Measurements from ENCODE around the gene LZTR1.
"Not testable (repeated sequence)": the region's sequence is repeated elsewhere in the genome, so short reads cannot be mapped to it uniquely, and the experiment has no call there.

LZTR1 gene

DNA sequence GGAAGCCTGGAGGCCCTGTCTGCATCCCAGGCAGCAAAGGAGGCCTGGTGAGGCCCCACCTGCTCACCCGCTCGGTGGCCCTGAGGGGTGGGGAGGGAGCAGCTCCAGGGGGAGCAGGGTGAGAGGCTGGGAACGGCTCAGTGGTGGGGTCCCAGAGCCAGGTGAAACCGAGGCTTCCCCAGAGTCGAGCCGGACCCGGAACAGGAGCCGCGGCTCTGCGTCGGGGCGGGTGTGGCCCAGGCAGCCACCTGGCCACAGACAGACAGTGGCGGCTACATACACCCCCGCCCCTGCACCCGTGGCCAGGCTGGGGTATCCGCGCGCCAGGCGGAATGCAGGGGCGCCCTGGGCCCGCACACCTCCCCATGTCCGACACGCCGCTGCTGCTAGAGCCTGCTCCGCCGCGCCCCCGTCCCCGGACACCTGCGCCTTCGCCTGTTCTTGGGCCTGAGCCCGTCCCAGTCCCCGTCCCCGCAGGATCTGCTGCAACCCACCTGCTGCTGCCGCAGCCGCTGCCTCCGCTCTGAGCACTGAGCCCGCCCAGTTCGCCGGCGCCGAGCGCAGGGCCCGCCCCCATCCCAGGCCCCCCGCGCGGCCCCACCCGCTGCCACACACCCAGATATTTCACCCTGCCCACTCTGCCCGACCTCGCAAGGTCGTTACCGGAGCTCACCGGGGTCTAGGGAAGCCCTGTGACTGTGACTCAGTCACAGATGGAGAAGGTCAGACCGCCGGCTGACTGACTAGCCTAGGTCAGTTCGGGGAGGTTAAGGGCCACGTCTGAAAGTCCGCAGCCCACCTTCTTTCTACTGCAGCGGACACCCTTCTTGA, 50.2 kb downstream of the LZTR1 start, which contains the start of gene SLC7A4:
TSS of gene SLC7A4 (minus strand) at position 525 of the 831 bp plus-strand sequence. CDS start 749 bp downstream, outside the sequence.
- H3K9me3 Mint-ChIP-seq, result no peaks in the 10 kb centered on the region
- peak within 1 kb of the TSS in 1 of 2 donors; percentile 52 for H3K4me3 Mint-ChIP-seq
- peaks cover 0 to 3% of the 10 kb centered on the region in 2 donors for H3K4me1 Mint-ChIP-seq (ENCODE audit: low read depth in 2 of 2)
- peaks cover 53 to 75% of the 10 kb centered on the region in 2 donors for H3K27me3 Mint-ChIP-seq
- DNase-seq (no peak), ATAC-seq (replicated peaks) (peak; percentile 74)
- H3K36me3 Mint-ChIP-seq (ENCODE audit: insufficient read depth), result peaks cover 2% of the 10 kb centered on the region
- no peak within 1 kb of the TSS for H3K27ac Mint-ChIP-seq

GRCh38 chr22:21032868-21033688, 51.0 kb downstream of the LZTR1 start:
- Mint-ChIP-seq H3K27ac (no peak overlapping the region), H3K36me3 (ENCODE audit: insufficient read depth) (peaks cover 2% of the 10 kb centered on the region), H3K9me3 (no peaks in the 10 kb centered on the region), H3K4me1 (ENCODE audit: low read depth in 2 of 2) (peaks cover 0 to 3% of the 10 kb centered on the region in 2 donors), H3K27me3 (peaks cover 57 to 80% of the 10 kb centered on the region in 2 donors), H3K4me3 (peak overlapping the region in 1 of 2 donors; percentile 42)
- DNase-seq (no peak), ATAC-seq (replicated peaks) (no peak)

DNA sequence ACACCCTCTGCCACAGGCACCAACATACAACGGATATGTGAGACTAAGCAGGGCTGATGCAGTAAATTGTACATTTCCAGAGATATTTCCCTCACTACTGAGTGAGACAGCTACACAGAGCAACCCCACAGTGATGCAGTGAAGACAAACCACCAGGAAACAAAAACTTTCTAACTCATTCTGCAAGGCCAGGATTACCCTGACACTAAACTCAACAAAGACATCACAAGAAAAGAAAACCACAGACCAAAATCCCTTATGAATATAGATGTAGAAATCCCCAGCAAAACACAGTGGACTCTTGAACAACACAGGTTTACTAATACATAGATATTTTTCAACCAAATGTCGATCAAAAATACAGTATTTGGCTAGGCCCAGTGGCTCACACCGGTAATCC, 51.8 kb downstream of the LZTR1 start:
- Mint-ChIP-seq H3K4me1 (ENCODE audit: low read depth in 2 of 2) (peaks cover 0 to 3% of the 10 kb centered on the region in 2 donors), H3K27ac (no peak overlapping the region)
- no peak for ATAC-seq (replicated peaks)

DNA sequence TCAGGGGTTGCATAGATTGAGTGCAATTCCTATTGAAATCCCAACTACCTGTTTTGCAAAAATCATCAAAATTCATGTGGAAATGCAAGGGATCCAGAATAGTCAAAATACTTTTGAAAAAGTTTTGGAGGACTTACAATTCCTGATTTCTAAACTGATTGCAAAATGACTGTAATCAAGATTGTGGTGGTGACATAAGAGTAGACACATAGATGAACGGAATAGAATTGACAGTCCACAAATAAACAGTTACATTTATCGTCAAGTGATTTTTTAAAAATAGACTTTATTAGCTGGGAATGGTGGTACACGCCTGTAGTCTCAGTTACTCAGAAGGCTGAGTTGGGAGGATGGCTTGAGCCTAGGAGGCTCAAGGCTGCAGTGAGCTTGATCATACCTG, 52.9 kb downstream of the LZTR1 start:
- no peak for ATAC-seq (replicated peaks)
- Mint-ChIP-seq H3K9me3 (no peaks in the 10 kb centered on the region), H3K4me3 (no peak overlapping the region), H3K4me1 (ENCODE audit: low read depth in 2 of 2) (peaks cover 0 to 3% of the 10 kb centered on the region in 2 donors), H3K27ac (no peak overlapping the region), H3K36me3 (ENCODE audit: insufficient read depth) (peaks cover 2% of the 10 kb centered on the region), H3K27me3 (peaks cover 49 to 78% of the 10 kb centered on the region in 2 donors)
- no peak for DNase-seq

More for the DNA sequence above, 51.8 kb downstream of the LZTR1 start:
- no peaks in the 10 kb centered on the region for H3K9me3 Mint-ChIP-seq
- peaks cover 2% of the 10 kb centered on the region for H3K36me3 Mint-ChIP-seq (ENCODE audit: insufficient read depth)
- no peak for DNase-seq
- H3K4me3 Mint-ChIP-seq, result no peak overlapping the region
- peaks cover 57 to 87% of the 10 kb centered on the region in 2 donors for H3K27me3 Mint-ChIP-seq

DNA sequence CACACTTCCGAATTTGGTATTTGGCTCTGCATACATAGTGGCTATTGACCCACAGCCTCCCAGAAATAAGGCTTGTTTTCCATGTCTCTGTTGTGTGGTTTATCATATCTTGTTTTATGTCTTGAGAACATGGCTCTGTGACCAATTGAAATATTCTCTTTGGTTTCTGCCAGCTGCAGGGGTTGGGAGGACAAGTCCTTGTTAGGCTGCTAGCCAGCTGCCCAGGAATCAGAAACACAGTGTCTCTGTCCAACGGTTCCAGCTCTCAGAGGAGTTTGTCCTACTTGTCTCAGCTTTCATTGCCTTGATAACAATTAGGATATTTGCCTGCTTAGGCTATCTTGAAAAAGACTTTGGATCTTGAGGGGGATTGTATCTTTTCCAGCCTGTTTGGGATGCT, 56.3 kb downstream of the LZTR1 start:
- Mint-ChIP-seq H3K27me3 (peaks cover 34 to 62% of the 10 kb centered on the region in 2 donors), H3K27ac (no peak overlapping the region), H3K36me3 (ENCODE audit: insufficient read depth) (no peaks in the 10 kb centered on the region), H3K4me3 (no peak overlapping the region), H3K9me3 (no peaks in the 10 kb centered on the region), H3K4me1 (ENCODE audit: low read depth in 2 of 2) (peaks cover 3 to 6% of the 10 kb centered on the region in 2 donors)
- DNase-seq, result no peak
- ATAC-seq (replicated peaks), result no peak

DNA sequence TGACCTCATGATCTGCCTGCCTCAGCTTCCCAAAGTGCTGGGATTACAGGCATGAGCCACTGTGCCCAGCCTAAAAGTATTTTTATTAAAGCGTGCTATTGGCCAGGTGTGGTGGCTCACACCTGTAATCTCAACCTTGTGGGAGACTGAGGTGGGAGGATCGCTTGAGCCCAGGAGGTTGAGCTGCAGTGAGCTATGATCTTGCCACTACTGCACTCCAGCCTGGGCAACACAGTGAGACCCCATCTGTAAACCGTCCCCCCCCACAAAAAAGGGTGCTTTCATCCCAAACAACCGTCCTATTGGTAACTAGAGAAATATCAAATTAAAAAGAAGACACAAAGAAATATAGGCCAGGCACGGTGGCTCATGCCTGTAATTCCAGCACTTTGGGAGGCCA, 57.1 kb downstream of the LZTR1 start:
- H3K27me3 Mint-ChIP-seq, result peaks cover 36 to 62% of the 10 kb centered on the region in 2 donors
- not testable (repeated sequence) for H3K9me3 Mint-ChIP-seq; ATAC-seq (replicated peaks); H3K4me3 Mint-ChIP-seq; DNase-seq; H3K27ac Mint-ChIP-seq; H3K36me3 Mint-ChIP-seq (ENCODE audit: insufficient read depth)
- peaks cover 10 to 12% of the 10 kb centered on the region in 2 donors for H3K4me1 Mint-ChIP-seq (ENCODE audit: low read depth in 2 of 2)

DNA sequence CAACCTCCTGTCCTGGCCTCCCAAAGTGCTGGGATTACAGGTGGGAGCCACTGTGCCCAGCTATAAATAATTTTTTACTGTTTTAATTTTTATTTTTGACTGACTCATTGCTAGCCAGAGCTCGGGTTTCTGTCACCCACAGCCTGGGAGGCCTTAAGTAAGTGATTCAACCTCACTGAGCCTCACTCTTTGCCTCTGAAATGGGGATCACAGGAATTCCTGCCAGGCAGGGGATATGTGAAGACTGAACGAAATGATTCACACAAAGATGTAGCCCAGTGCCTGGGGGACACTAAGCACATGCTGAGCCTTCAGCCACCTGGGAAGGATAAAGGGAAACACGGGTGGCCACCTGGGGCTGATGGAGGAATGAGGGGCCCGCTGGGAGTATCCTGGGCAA, 59.8 kb downstream of the LZTR1 start:
- H3K4me1 Mint-ChIP-seq (ENCODE audit: low read depth in 2 of 2), result peaks cover 24 to 25% of the 10 kb centered on the region in 2 donors
- no peak for DNase-seq
- H3K4me3 Mint-ChIP-seq, result no peak overlapping the region
- no peak for ATAC-seq (replicated peaks)
- H3K9me3 Mint-ChIP-seq, result no peaks in the 10 kb centered on the region
- no peak overlapping the region for H3K27ac Mint-ChIP-seq
- H3K36me3 Mint-ChIP-seq (ENCODE audit: insufficient read depth), result peaks cover 6% of the 10 kb centered on the region
- H3K27me3 Mint-ChIP-seq, result peaks cover 24 to 57% of the 10 kb centered on the region in 2 donors

DNA sequence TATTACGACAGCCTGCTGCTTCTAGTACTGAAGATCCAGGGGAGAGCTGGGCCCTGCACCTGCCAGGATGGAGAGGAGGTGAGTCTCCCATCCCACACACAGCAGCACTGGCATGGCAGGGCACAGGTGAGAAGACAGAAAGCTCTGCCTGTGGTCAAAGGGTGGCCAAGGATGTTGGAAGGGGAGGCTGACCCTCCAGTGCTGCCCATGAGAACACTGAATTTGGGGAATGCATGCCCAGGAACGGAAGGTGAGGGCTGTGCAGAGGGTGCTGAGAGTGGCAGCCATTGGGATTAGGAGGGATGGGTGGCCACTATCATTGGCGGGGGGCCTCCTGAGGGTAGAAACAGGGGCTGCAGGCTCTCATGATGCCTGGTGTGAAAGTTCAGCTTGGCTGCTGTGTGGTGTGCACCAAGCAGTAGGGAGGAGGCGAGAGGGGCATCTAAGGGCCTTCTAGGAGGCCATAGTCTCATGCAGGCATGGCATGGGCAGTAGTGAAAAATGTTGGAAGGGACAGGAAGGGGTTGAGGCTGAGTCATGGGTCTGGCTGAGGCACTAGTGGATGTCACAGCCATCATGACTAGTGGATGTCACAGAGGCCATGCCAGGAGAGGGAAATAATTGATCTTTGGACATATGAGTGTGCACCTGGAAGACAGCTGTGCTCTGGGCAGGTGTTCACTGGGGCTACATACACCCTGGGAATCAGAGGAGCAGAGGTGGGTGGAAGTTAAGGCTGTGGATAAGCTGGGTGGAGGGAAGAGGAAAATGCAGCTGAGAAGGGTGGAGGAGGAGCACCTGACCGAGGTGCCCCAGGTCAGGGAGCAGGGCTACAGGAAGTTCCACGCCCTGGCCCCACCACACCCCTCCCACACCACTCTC, 61.1 kb downstream of the LZTR1 start:
- H3K36me3 Mint-ChIP-seq (ENCODE audit: insufficient read depth), result peaks cover 6% of the 10 kb centered on the region
- ATAC-seq (replicated peaks) (no peak), DNase-seq (no peak)
- no peak overlapping the region for H3K27ac Mint-ChIP-seq
- H3K9me3 Mint-ChIP-seq, result no peaks in the 10 kb centered on the region
- peaks cover 24 to 25% of the 10 kb centered on the region in 2 donors for H3K4me1 Mint-ChIP-seq (ENCODE audit: low read depth in 2 of 2)
- H3K4me3 Mint-ChIP-seq, result peak overlapping the region in 1 of 2 donors; percentile 9
- peaks cover 18 to 49% of the 10 kb centered on the region in 2 donors for H3K27me3 Mint-ChIP-seq

DNA sequence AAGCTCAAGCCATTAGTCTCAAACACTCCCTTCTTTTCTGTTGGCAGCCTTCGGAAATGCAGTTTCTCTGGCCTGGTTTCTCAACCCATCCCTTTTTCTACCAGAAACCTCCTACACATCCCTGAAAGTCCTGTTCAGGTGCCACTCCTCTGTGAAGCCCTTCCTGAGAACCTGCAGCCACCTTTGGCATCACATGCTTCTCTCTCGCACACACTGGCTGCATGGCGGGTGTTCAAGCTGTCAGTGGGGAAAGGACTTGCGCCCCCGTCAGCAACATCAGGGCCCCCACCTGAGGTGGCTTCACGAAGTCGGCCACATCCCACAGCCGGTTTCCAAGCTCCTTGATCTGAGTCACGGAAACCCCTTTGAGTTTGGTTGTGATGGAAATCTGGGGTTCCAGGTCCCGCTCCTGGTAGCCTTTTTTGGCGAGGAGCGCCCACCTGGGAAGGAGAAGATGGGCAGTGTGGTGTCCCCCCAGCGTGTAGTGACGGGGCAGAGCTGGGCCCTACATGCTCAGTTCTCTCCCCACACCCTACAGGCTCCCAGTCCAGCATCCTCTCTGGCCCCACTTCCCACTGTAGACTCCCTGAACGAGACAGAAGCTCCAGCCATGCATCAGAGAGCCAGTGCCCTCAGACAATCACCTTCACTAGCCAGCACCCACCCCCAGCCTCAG, 61.9 kb downstream of the LZTR1 start:
- Mint-ChIP-seq H3K27me3 (peaks cover 18 to 41% of the 10 kb centered on the region in 2 donors), H3K27ac (peak overlapping the region in 1 of 2 donors; percentile 93), H3K4me3 (no peak overlapping the region), H3K9me3 (no peaks in the 10 kb centered on the region), H3K36me3 (ENCODE audit: insufficient read depth) (peaks cover 6% of the 10 kb centered on the region), H3K4me1 (ENCODE audit: low read depth in 2 of 2) (peaks cover 24 to 25% of the 10 kb centered on the region in 2 donors)
- no peak for ATAC-seq (replicated peaks)
- no peak for DNase-seq

DNA sequence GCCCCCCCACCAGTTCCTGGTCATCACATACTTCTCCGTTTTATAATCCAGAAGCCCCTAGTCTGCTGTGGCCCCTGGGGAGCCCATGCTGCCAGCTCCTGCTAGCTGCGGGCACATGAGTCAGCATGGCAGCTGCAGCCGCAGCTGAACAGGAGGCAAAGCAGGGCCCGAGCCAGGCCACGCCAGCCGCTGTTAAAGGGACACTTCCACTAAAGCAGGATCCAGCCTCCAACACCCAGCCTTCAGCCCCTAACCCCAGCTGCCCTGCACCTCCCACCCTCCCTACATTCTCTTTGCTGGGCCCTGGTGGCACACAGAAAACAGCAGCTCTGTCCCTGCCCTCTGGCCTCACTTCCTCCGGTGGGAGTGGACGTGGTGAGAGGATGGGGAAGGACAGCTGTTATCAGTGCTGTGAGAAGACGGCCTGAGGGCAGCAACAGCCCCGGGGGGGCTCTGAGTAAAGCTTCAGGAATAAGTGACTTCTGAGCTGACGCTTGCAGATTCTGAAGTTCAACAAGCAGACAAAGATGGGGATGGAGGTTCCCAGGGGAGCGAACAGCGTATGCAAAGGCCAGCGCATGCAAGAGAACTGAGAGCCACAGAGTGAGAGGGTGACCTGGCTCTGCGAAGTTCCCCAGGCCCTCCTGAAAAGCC, 63.0 kb downstream of the LZTR1 start:
- H3K36me3 Mint-ChIP-seq (ENCODE audit: insufficient read depth), result peaks cover 6% of the 10 kb centered on the region
- peak overlapping the region; percentile 60 to 80 for H3K4me3 Mint-ChIP-seq
- H3K27ac Mint-ChIP-seq, result peak overlapping the region; percentile 93 to 95
- H3K4me1 Mint-ChIP-seq (ENCODE audit: low read depth in 2 of 2), result peaks cover 24 to 25% of the 10 kb centered on the region in 2 donors
- ATAC-seq (replicated peaks) (peak; percentile 25), DNase-seq (no peak)
- H3K9me3 Mint-ChIP-seq, result no peaks in the 10 kb centered on the region
- H3K27me3 Mint-ChIP-seq, result peaks cover 18 to 40% of the 10 kb centered on the region in 2 donors

DNA sequence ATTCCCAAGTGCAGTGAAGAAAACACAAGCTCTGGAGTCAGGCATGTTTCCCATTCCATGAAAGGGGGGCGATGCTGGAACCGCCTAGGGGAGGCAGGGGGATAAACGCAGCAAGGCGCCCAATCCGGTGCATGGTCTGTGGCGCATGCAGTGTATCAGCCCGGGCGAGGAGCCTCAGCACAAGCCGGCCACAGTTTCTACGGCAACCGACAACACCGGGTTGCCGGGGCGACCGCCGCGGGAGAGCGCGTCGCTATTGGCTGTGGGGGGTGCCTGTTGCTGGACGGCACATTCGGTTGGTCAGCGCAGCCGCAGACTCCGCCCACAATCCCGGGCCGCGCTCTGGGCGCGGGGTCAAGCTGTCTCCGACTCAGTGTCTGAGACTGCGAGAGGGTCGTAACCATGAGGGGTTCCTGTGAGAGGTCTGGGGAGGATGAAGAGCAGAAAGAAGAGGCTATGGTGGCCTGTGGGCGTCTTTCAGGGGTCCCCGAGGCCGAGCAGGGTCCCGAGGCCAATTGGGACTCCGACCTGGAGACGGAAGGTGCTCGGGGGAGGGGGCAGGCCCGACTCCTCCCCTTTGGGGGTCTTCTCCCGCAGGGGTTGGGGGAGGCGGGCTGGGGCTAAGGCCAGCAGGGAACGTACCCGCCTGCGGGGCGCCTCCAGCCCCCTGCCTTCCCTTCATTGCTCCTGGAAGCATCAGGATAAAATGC, 63.6 kb downstream of the LZTR1 start, which contains the start of gene LRRC74B:
TSS of gene LRRC74B (plus strand) at position 362 of the 710 bp plus-strand sequence. CDS start at position 403, 41 bp downstream.
- peaks cover 18 to 40% of the 10 kb centered on the region in 2 donors for H3K27me3 Mint-ChIP-seq
- ATAC-seq (replicated peaks), result peak; percentile 96
- peak within 1 kb of the TSS; percentile 60 to 80 for H3K4me3 Mint-ChIP-seq
- H3K9me3 Mint-ChIP-seq, result no peaks in the 10 kb centered on the region
- DNase-seq, result peak; percentile 56 to 62 (median 60)
- peaks cover 24 to 25% of the 10 kb centered on the region in 2 donors for H3K4me1 Mint-ChIP-seq (ENCODE audit: low read depth in 2 of 2)
- peak within 1 kb of the TSS; percentile 93 to 95 for H3K27ac Mint-ChIP-seq
- H3K36me3 Mint-ChIP-seq (ENCODE audit: insufficient read depth), result peaks cover 6% of the 10 kb centered on the region

All from effector memory CD8-positive, alpha-beta T cell (primary cell).